Calu3 (cell line): Measurements from ENCODE around the gene IFNG. TPM values are rescaled to one million over a fixed set of nuclear protein-coding genes. Genes with fewer than 3 reads are reported as not detected.

ENCODE experiments used
- BruUV-seq: library from RNA; stranded (reverse); fragments of 400-500 nt; replicated peaks from 2 replicates; lab custom pipeline; 2021; lab: Mats Ljungman, UMichigan
- CTCF ChIA-PET: fragments of 300-600 bp; sonication (Branson Sonifier 250); formaldehyde crosslinking; loops from one replicate; lab custom pipeline; 2022; ENCODE audit warnings: antibody characterized with exemption; lab: Charles Lee
- DNase-seq: peaks from one replicate; pipeline ENCODE4 v3.0.0; 2022
- H3K27ac Mint-ChIP-seq: one replicate; pipeline ENCODE4 v1.8.0; 2022; ENCODE audit warnings: mixed read lengths; ENCODE audit not compliant: unreplicated experiment
- H3K27me3 Mint-ChIP-seq: one replicate; pipeline ENCODE4 v1.8.0; 2022; ENCODE audit warnings: mixed read lengths; ENCODE audit not compliant: unreplicated experiment
- H3K36me3 Mint-ChIP-seq: one replicate; pipeline ENCODE4 v1.8.0; 2022; ENCODE audit warnings: mild to moderate bottlenecking, moderate library complexity, mixed read lengths; ENCODE audit not compliant: insufficient read depth, unreplicated experiment
- H3K4me1 Mint-ChIP-seq: one replicate; pipeline ENCODE4 v1.8.0; 2022; ENCODE audit warnings: mild to moderate bottlenecking, low read depth, mixed read lengths; ENCODE audit not compliant: unreplicated experiment
- H3K4me3 Mint-ChIP-seq: one replicate; pipeline ENCODE4 v1.8.0; 2022; ENCODE audit warnings: mild to moderate bottlenecking, low read depth, moderate library complexity, mixed read lengths; ENCODE audit not compliant: unreplicated experiment
- H3K9me3 Mint-ChIP-seq: one replicate; pipeline ENCODE4 v1.8.0; 2022; ENCODE audit warnings: low read depth, mixed read lengths; ENCODE audit not compliant: unreplicated experiment
- intact Hi-C: fragments of 100-400 bp; cut with micrococcal nuclease; formaldehyde crosslinking; loops from one replicate; pipeline ENCODE4 v1.10.0; 2022; ENCODE audit not compliant: unreplicated experiment
- total RNA-seq: library from RNA; stranded (reverse); gene quantifications from 2 replicates; pipeline ENCODE4 v1.2.3, GENCODE V29; 2022
- TF ChIP-seq, protein P1 (sequence below): fragments of 200-600 bp; IDR thresholded peaks from one replicate; pipeline ENCODE4 v1.8.0; 2022; ENCODE audit warnings: antibody characterized with exemption; ENCODE audit not compliant: unreplicated experiment

The IFNG gene
- total RNA-seq, 1 experiment from 2014 or later = not detected

DNA sequence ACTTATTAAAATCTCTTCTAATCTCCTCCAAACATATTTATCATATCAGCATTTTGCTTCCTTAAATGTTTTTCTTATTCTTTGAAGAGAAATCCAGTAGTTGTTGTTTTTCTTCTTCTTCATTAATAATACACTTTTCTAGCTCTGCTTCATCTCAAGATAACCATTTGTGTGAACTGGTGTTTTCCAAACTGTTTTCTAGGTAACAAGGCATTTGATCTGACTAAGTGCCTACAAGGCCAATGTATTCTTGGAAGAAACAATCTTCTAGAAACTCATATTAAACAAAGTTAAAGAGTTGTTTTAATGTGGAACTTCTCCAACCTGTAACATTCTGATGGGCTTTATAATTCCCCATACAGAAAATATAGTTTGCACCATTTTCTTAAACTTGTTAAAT lies 30.8 kb upstream of the IFNG start:
- Mint-ChIP-seq H3K4me3 (no peak overlapping the region), H3K36me3 (no peaks in the 10 kb centered on the region), H3K27me3 (peaks cover 77% of the 10 kb centered on the region), H3K4me1 (no peaks in the 10 kb centered on the region), H3K9me3 (no peaks in the 10 kb centered on the region), H3K27ac (no peak overlapping the region)
- CTCF ChIA-PET = no interaction called here
- no peak for DNase-seq
- intact Hi-C loops = no loop called here
- BruUV-seq = no TSS peak
- TF ChIP-seq, protein P1, sequence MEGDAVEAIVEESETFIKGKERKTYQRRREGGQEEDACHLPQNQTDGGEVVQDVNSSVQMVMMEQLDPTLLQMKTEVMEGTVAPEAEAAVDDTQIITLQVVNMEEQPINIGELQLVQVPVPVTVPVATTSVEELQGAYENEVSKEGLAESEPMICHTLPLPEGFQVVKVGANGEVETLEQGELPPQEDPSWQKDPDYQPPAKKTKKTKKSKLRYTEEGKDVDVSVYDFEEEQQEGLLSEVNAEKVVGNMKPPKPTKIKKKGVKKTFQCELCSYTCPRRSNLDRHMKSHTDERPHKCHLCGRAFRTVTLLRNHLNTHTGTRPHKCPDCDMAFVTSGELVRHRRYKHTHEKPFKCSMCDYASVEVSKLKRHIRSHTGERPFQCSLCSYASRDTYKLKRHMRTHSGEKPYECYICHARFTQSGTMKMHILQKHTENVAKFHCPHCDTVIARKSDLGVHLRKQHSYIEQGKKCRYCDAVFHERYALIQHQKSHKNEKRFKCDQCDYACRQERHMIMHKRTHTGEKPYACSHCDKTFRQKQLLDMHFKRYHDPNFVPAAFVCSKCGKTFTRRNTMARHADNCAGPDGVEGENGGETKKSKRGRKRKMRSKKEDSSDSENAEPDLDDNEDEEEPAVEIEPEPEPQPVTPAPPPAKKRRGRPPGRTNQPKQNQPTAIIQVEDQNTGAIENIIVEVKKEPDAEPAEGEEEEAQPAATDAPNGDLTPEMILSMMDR = no peak

DNA sequence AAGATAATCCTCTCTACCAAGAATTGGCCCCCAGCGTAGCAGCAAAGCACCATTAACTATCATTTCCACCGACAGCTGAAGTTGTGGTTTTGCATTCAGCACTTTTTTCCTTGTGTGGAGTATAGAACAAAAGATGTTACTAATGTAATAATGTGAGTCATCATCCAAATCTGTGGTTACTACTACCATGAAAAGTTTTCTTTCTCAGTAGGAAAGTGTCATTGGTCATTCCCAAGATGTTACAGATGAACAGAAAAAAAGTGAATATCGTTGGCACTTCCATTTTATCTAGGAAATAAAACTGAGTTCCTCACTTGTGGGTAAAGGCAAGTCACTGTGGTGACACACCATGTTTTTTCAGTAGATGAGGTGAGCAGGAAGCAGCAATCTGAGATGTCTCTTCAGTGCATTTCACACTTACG lies 30.3 kb upstream of the IFNG start:
- Mint-ChIP-seq H3K36me3 (no peaks in the 10 kb centered on the region), H3K4me3 (no peak overlapping the region), H3K27ac (no peak overlapping the region), H3K9me3 (no peaks in the 10 kb centered on the region), H3K4me1 (no peaks in the 10 kb centered on the region), H3K27me3 (peaks cover 77% of the 10 kb centered on the region)
- no TSS peak for BruUV-seq
- CTCF ChIA-PET = no interaction called here
- TF ChIP-seq, protein P1 = no peak
- DNase-seq = no peak
- intact Hi-C loops = no loop called here

DNA sequence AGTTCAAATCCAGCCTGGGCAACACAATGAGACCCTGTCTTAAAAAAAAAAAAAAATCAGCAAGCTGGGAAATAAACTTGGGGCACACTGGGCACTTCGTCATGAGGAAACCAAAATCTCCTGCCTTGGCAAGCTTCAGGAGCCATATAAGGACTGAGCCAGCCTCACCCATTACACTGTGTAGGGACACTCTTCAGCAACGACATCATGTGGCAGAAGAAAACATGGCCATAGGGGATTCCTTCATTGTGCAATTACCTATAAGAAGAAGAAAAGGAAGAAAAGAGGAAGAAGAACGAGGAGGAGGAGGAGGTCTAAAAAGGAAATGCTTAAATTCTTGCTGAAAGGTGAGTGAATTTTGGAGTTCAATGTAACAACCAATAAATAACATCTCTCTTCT lies 26.1 kb upstream of the IFNG start:
- no peak overlapping the region for H3K4me3 Mint-ChIP-seq
- no peaks in the 10 kb centered on the region for H3K36me3 Mint-ChIP-seq
- TF ChIP-seq, protein P1 = no peak
- H3K9me3 Mint-ChIP-seq = no peaks in the 10 kb centered on the region
- BruUV-seq = no TSS peak
- no peak overlapping the region for H3K27ac Mint-ChIP-seq
- CTCF ChIA-PET = no interaction called here
- no peaks in the 10 kb centered on the region for H3K4me1 Mint-ChIP-seq
- intact Hi-C loops = no loop called here
- H3K27me3 Mint-ChIP-seq = peaks cover 75% of the 10 kb centered on the region
- no peak for DNase-seq

GRCh38 chr12:68180792-68181744 lies 21.5 kb upstream of the IFNG start:
- Mint-ChIP-seq H3K27ac (no peak overlapping the region), H3K27me3 (peaks cover 82% of the 10 kb centered on the region), H3K4me3 (no peak overlapping the region), H3K36me3 (no peaks in the 10 kb centered on the region), H3K9me3 (no peaks in the 10 kb centered on the region), H3K4me1 (no peaks in the 10 kb centered on the region)
- no TSS peak for BruUV-seq
- intact Hi-C loops = no loop called here
- CTCF ChIA-PET = interaction anchor here (0.7 to 1.3 kb wide), 2 partner anchors 12 to 806 kb away, joined by 3 to 4 read pairs; no protein-coding TSS in a partner anchor
- TF ChIP-seq, protein P1 = no peak
- DNase-seq = no peak
